Spinal cord (tissue), 10 donors: ENCODE measurements around the gene ELN. TPM values are rescaled to one million over a fixed set of nuclear protein-coding genes. Genes with fewer than 3 reads are reported as not detected.

Experiments used
- DNase-seq, 6 donors: peaks; one replicate each; pipeline versions ENCODE4 v3.0.0 to v3.0.0-alpha.2; 2013 to 2015; ENCODE audit warnings: low spot score in 6 of 6, low read depth in 4 of 6
- H3K27ac ChIP-seq: one replicate; pipeline ENCODE4 v1.5.1; 2013; ENCODE audit warnings: low read depth, low read length, control low read depth
- H3K27me3 ChIP-seq: one replicate; pipeline ENCODE4 v1.6.1; 2013; ENCODE audit warnings: low read length; ENCODE audit not compliant: control insufficient read depth, insufficient read depth
- H3K36me3 ChIP-seq: one replicate; pipeline ENCODE4 v1.6.1; 2013; ENCODE audit warnings: low read length; ENCODE audit not compliant: control insufficient read depth, insufficient read depth
- H3K4me1 ChIP-seq: one replicate; pipeline ENCODE4 v1.6.1; 2013; ENCODE audit warnings: low read length; ENCODE audit not compliant: control insufficient read depth, insufficient read depth
- H3K4me3 ChIP-seq: one replicate; pipeline ENCODE4 v1.5.1; 2013; ENCODE audit warnings: low read depth, low read length, control low read depth
- H3K9me3 ChIP-seq: one replicate; pipeline ENCODE4 v1.6.1; 2013; ENCODE audit warnings: low read length; ENCODE audit not compliant: control insufficient read depth, insufficient read depth
- WGBS: methylation state at CpG from one replicate; pipeline ENCODE4 v1.1.5; 2013; ENCODE audit warnings: missing lambda C conversion rate; ENCODE audit not compliant: insufficient coverage; 5-methylcytosine and 5-hydroxymethylcytosine counted together
- polyA plus RNA-seq, 2 donors: library from polyadenylated mRNA; unstranded; fragments of 120-200 nt; gene quantifications; one replicate each; pipeline ENCODE4 v1.2.1, GENCODE V29; 2013; ENCODE audit not compliant: insufficient read length in 2 of 2
- total RNA-seq, 2 donors: library from RNA; depleted of rRNA in 1 of 2; stranded (reverse); fragments of 120-200 nt in 1 of 2; fragments of >200 nt in 1 of 2; gene quantifications; one replicate each; pipeline versions ENCODE4 v1.2.3 to v1.2.4, GENCODE V29; 2013 to 2014
- donor health status: healthy.

Gene ELN
- total and polyA plus RNA-seq, 4 donors, result 114 to 287 (median 197) TPM

GRCh38 chr7:74057216-74057925 is 29.4 kb downstream of the ELN start:
- Histone ChIP-seq H3K27me3 (no peaks in the 10 kb centered on the region), H3K27ac (no peak overlapping the region), H3K9me3 (no peaks in the 10 kb centered on the region), H3K4me1 (peaks cover 8% of the 10 kb centered on the region), H3K36me3 (peaks cover 70% of the 10 kb centered on the region), H3K4me3 (no peak overlapping the region)
- DNase-seq, result no peak
- WGBS, result 87% methylated on average over 8 of the region's 11 CpGs

DNA sequence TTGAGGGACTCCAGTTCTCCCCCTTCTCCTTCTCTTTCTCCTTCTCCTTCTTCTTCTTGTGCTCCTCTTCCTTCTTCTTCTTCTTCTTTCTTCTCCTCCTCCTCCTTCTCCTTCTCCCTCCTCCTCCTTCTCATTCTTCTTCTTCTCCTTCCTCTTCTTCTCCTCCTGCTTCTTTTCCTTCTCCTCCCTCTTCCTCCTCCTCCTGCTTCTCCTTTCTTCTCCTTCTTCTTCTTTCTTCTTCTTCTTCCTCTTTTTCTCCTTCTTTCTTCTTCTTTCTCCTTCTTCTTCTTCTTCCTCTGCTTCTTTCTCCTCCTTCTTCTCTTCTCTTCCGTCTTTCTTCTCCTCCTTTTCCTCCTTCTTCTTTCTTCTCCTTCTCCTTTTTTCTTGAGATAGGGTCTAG is 30.0 kb downstream of the ELN start:
- WGBS, result 100% methylated on average over 1 of the region's 1 CpG
- no peak overlapping the region for H3K27ac ChIP-seq

DNA sequence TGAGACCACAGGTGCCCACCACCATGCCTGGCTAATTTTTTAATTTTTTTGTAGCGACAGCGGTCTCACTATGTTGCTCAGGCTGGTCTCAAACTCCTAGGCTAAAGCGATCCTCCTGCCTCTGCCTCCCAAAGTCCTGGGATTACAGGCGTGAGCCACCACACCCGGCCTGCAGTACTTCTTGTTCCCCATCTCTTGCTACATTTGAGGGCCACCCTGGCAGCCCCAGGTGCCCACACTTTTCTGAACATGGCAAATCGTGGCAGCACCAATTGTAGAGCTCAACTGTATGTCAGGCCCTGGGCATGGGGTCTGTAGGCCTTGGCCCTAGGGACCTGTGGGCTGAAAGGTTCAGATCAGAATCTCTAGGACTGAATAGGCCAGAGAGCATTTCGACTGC is 30.5 kb downstream of the ELN start:
- DNase-seq, result no peak
- H3K27ac ChIP-seq, result no peak overlapping the region
- H3K9me3 ChIP-seq, result no peaks in the 10 kb centered on the region
- 94% methylated on average over 5 of the region's 7 CpGs for WGBS
- H3K4me1 ChIP-seq, result peaks cover 9% of the 10 kb centered on the region
- no peak overlapping the region for H3K4me3 ChIP-seq
- H3K27me3 ChIP-seq, result no peaks in the 10 kb centered on the region
- H3K36me3 ChIP-seq, result peaks cover 72% of the 10 kb centered on the region

More for the DNA sequence above, 30.0 kb downstream of the ELN start:
- Histone ChIP-seq H3K4me1 (peaks cover 9% of the 10 kb centered on the region), H3K36me3 (peaks cover 71% of the 10 kb centered on the region), H3K9me3 (no peaks in the 10 kb centered on the region), H3K27me3 (no peaks in the 10 kb centered on the region), H3K4me3 (no peak overlapping the region)
- no peak for DNase-seq

DNA sequence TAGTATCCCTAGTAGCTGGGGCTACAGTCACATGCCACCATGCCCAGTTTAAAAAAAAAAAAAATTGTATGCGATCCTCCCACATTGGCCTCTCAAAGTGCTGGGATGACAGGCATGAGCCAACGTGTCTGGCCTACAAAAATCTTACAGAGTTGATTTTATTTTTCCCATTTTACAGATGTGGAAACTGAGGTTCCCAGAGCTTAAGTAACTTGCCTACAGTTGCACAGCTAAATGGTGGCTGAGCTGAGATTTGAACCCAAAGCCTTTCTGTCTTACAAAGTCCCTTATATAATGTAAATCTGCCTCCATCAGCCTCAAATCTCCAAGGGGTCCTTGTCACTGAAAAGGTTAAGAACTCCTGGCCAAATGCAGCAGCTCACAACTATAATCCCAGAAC is 31.1 kb downstream of the ELN start:
- Histone ChIP-seq H3K36me3 (peaks cover 71% of the 10 kb centered on the region), H3K9me3 (no peaks in the 10 kb centered on the region), H3K4me3 (no peak overlapping the region), H3K27ac (no peak overlapping the region), H3K27me3 (no peaks in the 10 kb centered on the region), H3K4me1 (peaks cover 9% of the 10 kb centered on the region)
- no peak for DNase-seq
- 60% methylated on average over 1 of the region's 2 CpGs for WGBS

DNA sequence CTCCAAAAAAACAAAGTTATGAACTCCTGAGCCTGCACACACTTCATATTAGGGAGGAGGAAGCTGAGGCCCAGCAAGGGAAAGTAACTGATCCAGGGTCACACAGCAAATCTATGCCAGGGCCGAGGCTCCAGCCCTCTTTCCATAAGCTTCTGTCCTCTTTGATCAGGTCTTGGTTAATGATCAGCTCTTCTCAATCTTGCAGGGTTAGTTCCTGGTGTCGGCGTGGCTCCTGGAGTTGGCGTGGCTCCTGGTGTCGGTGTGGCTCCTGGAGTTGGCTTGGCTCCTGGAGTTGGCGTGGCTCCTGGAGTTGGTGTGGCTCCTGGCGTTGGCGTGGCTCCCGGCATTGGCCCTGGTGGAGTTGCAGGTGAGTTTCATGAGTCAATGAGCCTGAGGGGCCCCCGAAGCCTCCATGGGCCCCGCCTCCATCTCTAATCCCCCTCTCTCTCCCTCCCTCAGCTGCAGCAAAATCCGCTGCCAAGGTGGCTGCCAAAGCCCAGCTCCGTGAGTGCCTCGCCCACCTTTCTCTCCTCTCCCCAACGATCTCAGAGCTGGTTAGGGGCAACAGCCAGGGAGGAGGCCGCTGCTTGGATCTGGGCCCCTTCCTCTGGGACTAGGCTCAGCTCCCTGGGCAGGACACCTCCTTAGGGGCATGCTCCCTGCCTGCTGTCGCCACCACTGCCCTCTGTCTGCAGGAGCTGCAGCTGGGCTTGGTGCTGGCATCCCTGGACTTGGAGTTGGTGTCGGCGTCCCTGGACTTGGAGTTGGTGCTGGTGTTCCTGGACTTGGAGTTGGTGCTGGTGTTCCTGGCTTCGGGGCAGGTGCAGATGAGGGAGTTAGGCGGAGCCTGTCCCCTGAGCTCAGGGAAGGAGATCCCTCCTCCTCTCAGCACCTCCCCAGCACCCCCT is 32.0 kb downstream of the ELN start:
- no peak overlapping the region for H3K27ac ChIP-seq
- peaks cover 72% of the 10 kb centered on the region for H3K36me3 ChIP-seq
- DNase-seq, result no peak
- 78% methylated on average over 19 of the region's 21 CpGs for WGBS
- peaks cover 9% of the 10 kb centered on the region for H3K4me1 ChIP-seq
- H3K9me3 ChIP-seq, result no peaks in the 10 kb centered on the region
- H3K4me3 ChIP-seq, result no peak overlapping the region
- no peaks in the 10 kb centered on the region for H3K27me3 ChIP-seq

DNA sequence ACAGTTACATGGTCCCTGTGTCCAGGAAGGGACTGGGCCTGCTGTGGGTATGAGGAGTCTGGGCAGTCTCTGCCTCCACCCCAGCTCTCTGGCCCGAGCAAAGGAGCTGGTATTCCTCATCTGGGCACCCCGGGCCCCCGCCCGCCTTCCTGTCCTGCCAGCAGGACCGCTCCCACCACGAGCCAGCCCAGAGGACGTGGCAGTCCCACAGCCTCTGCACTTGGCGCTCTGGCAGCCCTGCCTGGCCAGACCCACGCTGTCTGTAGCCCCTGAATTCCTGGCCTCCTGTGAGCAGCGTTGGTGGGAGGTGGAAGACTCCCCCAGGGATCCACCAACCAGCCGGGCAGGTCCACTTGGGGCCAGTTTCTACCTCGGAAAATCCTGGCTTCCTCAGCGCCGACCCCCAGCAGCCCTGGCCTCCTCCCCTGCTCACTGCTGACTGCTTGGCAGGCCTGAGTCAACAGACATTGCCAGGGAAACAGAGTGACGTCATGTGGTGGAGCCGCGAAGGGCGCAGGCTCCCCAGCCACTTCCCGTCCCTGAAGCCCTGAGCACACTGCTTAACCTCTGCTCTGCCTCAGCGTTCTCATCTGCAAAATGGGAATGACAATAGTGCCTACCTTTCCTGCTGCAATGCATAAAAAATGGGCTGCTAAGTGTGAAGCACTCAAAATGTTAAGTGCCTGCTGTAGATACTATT is 34.0 kb downstream of the ELN start:
- H3K4me3 ChIP-seq, result peak overlapping the region; percentile 5
- WGBS, result 51% methylated on average over 18 of the region's 20 CpGs
- peak overlapping the region; percentile 64 for H3K27ac ChIP-seq
- peaks cover 9% of the 10 kb centered on the region for H3K4me1 ChIP-seq
- DNase-seq, result peak in 2 of 6 donors; percentile 15 to 78
- no peaks in the 10 kb centered on the region for H3K9me3 ChIP-seq
- H3K27me3 ChIP-seq, result no peaks in the 10 kb centered on the region
- peaks cover 76% of the 10 kb centered on the region for H3K36me3 ChIP-seq

DNA sequence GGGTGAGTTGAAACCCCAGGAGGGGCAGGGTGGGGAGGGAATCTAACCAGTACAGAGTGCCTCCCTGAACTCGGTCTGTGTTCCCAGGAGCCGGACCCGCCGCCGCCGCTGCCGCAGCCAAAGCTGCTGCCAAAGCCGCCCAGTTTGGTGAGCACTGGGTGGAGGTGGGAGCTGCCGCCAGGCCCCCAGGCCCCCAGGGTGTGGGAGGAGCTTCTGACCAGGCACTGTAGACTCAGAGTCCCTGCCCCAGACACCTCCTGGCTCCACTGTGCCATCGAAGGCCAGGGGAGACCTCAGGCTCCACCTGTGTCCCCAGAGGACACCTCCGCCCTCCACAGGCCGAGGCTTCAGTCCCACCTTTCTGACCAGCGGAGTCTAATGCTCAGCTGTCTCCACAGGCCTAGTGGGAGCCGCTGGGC is 35.3 kb downstream of the ELN start:
- peaks cover 68% of the 10 kb centered on the region for H3K36me3 ChIP-seq
- H3K27ac ChIP-seq, result no peak overlapping the region
- DNase-seq, result no peak

GRCh38 chr7:74063646-74064045 is 35.7 kb downstream of the ELN start:
- H3K27me3 ChIP-seq, result no peaks in the 10 kb centered on the region
- no peak for DNase-seq
- H3K4me1 ChIP-seq, result peaks cover 13% of the 10 kb centered on the region
- peaks cover 70% of the 10 kb centered on the region for H3K36me3 ChIP-seq
- no peak overlapping the region for H3K27ac ChIP-seq
- no peaks in the 10 kb centered on the region for H3K9me3 ChIP-seq
- H3K4me3 ChIP-seq, result no peak overlapping the region
- 98% methylated on average over 11 of the region's 12 CpGs for WGBS

More for the DNA sequence above, 35.3 kb downstream of the ELN start:
- WGBS, result 91% methylated on average over 14 of the region's 14 CpGs
- peaks cover 10% of the 10 kb centered on the region for H3K4me1 ChIP-seq
- H3K27me3 ChIP-seq, result no peaks in the 10 kb centered on the region
- no peaks in the 10 kb centered on the region for H3K9me3 ChIP-seq
- H3K4me3 ChIP-seq, result no peak overlapping the region

- H3K27me3 ChIP-seq, result no peaks in the 10 kb centered on the region
- WGBS, result 86% methylated on average over 1 of the region's 4 CpGs
- no peaks in the 10 kb centered on the region for H3K9me3 ChIP-seq
- no peak overlapping the region for H3K27ac ChIP-seq
- DNase-seq, result no peak
- peaks cover 13% of the 10 kb centered on the region for H3K4me1 ChIP-seq
- no peak overlapping the region for H3K4me3 ChIP-seq
- H3K36me3 ChIP-seq, result peaks cover 73% of the 10 kb centered on the region
These were observed 36.7 kb downstream of the ELN start for GRCh38 chr7:74064696-74065095.
